VCaP (cell line): ENCODE measurements around the gene COQ9.

ENCODE experiments used
- H3K27ac ChIP-seq: fragments of 450-650 bp; 2 replicates; pipeline ENCODE4 v1.5.1; 2017
- TF ChIP-seq, protein P1 (sequence below): fragments of 450-650 bp; conservative IDR thresholded peaks from 2 replicates; pipeline ENCODE4 v1.5.1; 2017; ENCODE audit warnings: mild to moderate bottlenecking, moderate library complexity

The COQ9 gene

GRCh38 chr16:57419506-57419905 lies 27.8 kb upstream of the COQ9 start:
- TF ChIP-seq, protein P1, sequence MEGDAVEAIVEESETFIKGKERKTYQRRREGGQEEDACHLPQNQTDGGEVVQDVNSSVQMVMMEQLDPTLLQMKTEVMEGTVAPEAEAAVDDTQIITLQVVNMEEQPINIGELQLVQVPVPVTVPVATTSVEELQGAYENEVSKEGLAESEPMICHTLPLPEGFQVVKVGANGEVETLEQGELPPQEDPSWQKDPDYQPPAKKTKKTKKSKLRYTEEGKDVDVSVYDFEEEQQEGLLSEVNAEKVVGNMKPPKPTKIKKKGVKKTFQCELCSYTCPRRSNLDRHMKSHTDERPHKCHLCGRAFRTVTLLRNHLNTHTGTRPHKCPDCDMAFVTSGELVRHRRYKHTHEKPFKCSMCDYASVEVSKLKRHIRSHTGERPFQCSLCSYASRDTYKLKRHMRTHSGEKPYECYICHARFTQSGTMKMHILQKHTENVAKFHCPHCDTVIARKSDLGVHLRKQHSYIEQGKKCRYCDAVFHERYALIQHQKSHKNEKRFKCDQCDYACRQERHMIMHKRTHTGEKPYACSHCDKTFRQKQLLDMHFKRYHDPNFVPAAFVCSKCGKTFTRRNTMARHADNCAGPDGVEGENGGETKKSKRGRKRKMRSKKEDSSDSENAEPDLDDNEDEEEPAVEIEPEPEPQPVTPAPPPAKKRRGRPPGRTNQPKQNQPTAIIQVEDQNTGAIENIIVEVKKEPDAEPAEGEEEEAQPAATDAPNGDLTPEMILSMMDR, result no peak
- H3K27ac ChIP-seq, result peak overlapping the region; percentile 70

GRCh38 chr16:57422026-57422944 lies 25.0 kb upstream of the COQ9 start:
- TF ChIP-seq, protein P1, result peak; percentile 75

GRCh38 chr16:57423152-57423551 lies 24.1 kb upstream of the COQ9 start:
- H3K27ac ChIP-seq, result no peak overlapping the region
- TF ChIP-seq, protein P1, result no peak

More at GRCh38 chr16:57422026-57422944, 25.0 kb upstream of the COQ9 start:
- H3K27ac ChIP-seq, result no peak overlapping the region

DNA sequence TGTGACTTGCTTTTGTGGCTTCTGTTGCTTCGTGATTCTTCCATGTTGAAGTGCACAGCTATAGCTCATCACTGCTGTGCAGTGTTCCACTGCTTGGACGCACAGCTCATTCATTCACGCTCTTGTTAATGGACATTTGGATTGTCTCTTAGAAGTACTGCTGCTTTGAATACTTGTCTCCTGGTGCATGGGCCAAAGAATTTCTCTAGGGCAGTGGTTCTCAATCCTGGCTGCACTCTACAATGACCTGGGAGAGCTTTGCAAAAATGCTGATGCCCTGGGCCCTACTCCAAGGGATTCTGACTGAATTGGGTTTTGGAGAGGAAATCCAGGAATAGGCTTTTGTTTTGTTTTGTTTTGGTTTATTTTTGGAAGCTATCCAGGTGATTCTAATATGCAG lies 22.7 kb upstream of the COQ9 start:
- TF ChIP-seq, protein P1, result no peak
- H3K27ac ChIP-seq, result no peak overlapping the region

DNA sequence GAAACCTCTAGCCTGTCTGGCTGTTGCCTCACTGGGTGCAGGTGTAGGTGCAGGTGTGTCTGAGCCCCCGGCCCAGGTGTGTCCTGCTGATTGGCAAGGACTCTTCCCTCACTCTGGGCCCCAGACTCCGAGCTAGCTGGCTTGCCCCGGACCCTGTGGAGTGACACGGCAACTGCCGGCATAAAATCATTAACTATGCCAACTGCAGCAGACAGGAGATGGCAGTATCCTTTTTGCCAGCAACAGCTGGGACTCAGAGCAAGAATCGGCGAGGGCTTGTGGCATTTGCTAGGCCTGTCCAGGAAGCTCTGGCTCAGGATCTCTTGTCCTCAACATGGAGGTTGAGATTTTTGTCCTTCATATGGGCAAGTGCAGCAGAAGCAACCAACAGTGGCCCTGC lies 20.9 kb upstream of the COQ9 start:
- no peak overlapping the region for H3K27ac ChIP-seq
- TF ChIP-seq, protein P1, result no peak

GRCh38 chr16:57427307-57427706 lies 20.0 kb upstream of the COQ9 start:
- H3K27ac ChIP-seq, result no peak overlapping the region
- TF ChIP-seq, protein P1, result no peak

- TF ChIP-seq, protein P1, result no peak
- H3K27ac ChIP-seq, result no peak overlapping the region
These were observed 19.5 kb upstream of the COQ9 start for GRCh38 chr16:57427824-57428223.
